ENCODE measurements around the gene CDK8.

The CDK8 gene

GRCh38 chr13:26348966-26349365 is 95.0 kb downstream of the CDK8 start:
- H3K36me3 Mint-ChIP-seq (ENCODE audit: low read depth) = peaks cover 41% of the 10 kb centered on the region
- H3K4me1 Mint-ChIP-seq (ENCODE audit: low read depth) = no peaks in the 10 kb centered on the region
- no peak for DNase-seq
- no peak overlapping the region for H3K27ac Mint-ChIP-seq
- H3K27me3 Mint-ChIP-seq = no peaks in the 10 kb centered on the region
- H3K4me3 Mint-ChIP-seq = no peak overlapping the region
- no peaks in the 10 kb centered on the region for H3K9me3 Mint-ChIP-seq

- H3K4me3 Mint-ChIP-seq = no peak overlapping the region
- H3K4me1 Mint-ChIP-seq (ENCODE audit: low read depth) = no peaks in the 10 kb centered on the region
- H3K9me3 Mint-ChIP-seq = no peaks in the 10 kb centered on the region
- no peaks in the 10 kb centered on the region for H3K27me3 Mint-ChIP-seq
- DNase-seq = no peak
- H3K27ac Mint-ChIP-seq = no peak overlapping the region
- H3K36me3 Mint-ChIP-seq (ENCODE audit: low read depth) = peaks cover 48% of the 10 kb centered on the region
Observed at GRCh38 chr13:26362261-26362660, 108.3 kb downstream of the CDK8 start.

DNA sequence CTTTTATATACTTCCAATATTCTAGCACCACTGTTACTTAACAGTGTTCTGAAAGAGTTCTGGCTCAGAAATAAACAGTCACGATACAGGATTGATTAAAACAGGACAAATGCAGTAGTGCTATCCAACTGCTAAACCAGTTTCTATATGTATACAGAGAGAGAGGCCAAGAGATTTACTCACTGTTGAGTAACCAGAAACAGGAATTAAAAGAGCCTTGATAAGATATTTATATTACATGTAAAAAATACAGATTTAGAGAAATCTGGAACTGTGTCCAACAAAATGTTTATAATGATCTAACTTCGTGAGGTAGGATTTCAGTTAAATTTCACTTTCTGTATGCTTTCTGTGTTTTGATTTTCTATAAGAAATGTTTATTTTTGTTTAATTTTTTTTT is 116.6 kb downstream of the CDK8 start:
- Mint-ChIP-seq H3K27me3 (no peaks in the 10 kb centered on the region), H3K4me1 (ENCODE audit: low read depth) (peaks cover 12% of the 10 kb centered on the region), H3K27ac (no peak overlapping the region), H3K4me3 (no peak overlapping the region), H3K36me3 (ENCODE audit: low read depth) (peaks cover 16% of the 10 kb centered on the region), H3K9me3 (no peaks in the 10 kb centered on the region)
- DNase-seq = no peak

DNA sequence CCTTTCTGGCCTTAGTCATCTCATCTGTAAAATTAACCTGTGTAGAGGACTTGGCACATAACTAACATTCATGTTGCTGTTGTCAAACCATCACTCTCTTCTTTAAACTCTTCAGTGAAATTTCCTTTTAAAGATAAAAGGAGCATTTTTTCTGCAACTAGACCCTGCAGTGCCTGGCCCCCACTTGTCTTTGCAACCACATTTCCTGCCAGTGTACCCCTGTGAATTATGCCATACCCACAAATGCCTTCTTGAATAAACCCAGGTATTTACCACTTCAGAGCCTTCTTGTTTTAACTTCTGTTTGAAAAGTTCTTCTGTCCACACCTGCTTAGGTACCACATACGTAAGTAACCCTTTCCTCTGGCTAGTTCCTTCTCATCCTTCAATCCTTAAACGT is 118.8 kb downstream of the CDK8 start:
- Mint-ChIP-seq H3K27me3 (no peaks in the 10 kb centered on the region), H3K36me3 (ENCODE audit: low read depth) (peaks cover 8% of the 10 kb centered on the region), H3K27ac (no peak overlapping the region), H3K9me3 (no peaks in the 10 kb centered on the region), H3K4me3 (no peak overlapping the region), H3K4me1 (ENCODE audit: low read depth) (peaks cover 12% of the 10 kb centered on the region)
- no peak for DNase-seq

DNA sequence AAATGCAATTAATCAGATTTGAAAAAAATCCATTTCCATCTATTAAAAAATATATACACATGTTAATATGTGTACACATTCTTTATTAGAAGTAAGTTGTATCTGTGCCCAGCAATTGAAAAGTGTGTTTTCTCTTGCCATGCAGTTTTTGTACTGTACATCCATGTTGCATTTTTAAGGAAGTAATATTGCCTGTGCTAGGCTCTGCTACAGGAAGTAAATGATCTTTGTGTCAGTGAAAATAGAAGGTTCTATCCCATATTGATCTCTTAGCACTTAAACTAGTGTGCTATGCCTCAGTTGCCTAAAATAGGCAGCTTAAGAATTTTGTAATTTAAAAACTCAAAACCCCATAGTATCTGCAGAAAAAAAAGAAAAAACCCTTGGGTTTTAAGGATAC is 122.5 kb downstream of the CDK8 start:
- Mint-ChIP-seq H3K4me3 (no peak overlapping the region), H3K27ac (no peak overlapping the region), H3K36me3 (ENCODE audit: low read depth) (no peaks in the 10 kb centered on the region), H3K9me3 (no peaks in the 10 kb centered on the region), H3K27me3 (no peaks in the 10 kb centered on the region), H3K4me1 (ENCODE audit: low read depth) (peaks cover 18% of the 10 kb centered on the region)
- DNase-seq = no peak

- Mint-ChIP-seq H3K27me3 (no peaks in the 10 kb centered on the region), H3K9me3 (no peaks in the 10 kb centered on the region), H3K27ac (no peak overlapping the region), H3K4me1 (ENCODE audit: low read depth) (peaks cover 23% of the 10 kb centered on the region), H3K36me3 (ENCODE audit: low read depth) (no peaks in the 10 kb centered on the region), H3K4me3 (no peak overlapping the region)
- no peak for DNase-seq
Observed at GRCh38 chr13:26377038-26377437, 123.1 kb downstream of the CDK8 start.

DNA sequence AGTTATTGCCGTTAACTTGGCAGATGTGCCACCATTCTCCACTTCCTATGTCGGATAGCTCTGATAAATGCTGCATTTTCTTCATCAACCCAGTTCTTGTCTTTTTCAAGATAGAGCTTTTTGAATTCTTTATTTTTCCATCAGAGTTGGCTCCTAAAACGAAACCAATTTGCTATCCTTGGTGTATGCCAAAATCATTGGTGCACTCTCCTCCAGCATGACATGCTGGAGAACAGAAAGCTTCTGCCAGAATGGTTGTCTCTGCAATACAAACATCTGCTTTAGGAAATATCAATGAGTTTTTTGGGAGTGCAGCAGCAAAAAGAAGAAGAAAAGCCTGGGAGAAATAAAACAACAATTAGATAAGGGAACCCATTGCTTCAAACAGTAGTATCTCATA is 124.2 kb downstream of the CDK8 start:
- peaks cover 5% of the 10 kb centered on the region for H3K36me3 Mint-ChIP-seq (ENCODE audit: low read depth)
- H3K4me1 Mint-ChIP-seq (ENCODE audit: low read depth) = peaks cover 18% of the 10 kb centered on the region
- no peak overlapping the region for H3K4me3 Mint-ChIP-seq
- H3K27ac Mint-ChIP-seq = no peak overlapping the region
- DNase-seq = no peak
- H3K27me3 Mint-ChIP-seq = no peaks in the 10 kb centered on the region
- H3K9me3 Mint-ChIP-seq = no peaks in the 10 kb centered on the region

GRCh38 chr13:26379831-26380230 is 125.9 kb downstream of the CDK8 start:
- no peak for DNase-seq
- H3K9me3 Mint-ChIP-seq = no peaks in the 10 kb centered on the region
- peaks cover 17% of the 10 kb centered on the region for H3K4me1 Mint-ChIP-seq (ENCODE audit: low read depth)
- H3K4me3 Mint-ChIP-seq = no peak overlapping the region
- H3K36me3 Mint-ChIP-seq (ENCODE audit: low read depth) = peaks cover 16% of the 10 kb centered on the region
- H3K27me3 Mint-ChIP-seq = no peaks in the 10 kb centered on the region
- H3K27ac Mint-ChIP-seq = no peak overlapping the region

DNA sequence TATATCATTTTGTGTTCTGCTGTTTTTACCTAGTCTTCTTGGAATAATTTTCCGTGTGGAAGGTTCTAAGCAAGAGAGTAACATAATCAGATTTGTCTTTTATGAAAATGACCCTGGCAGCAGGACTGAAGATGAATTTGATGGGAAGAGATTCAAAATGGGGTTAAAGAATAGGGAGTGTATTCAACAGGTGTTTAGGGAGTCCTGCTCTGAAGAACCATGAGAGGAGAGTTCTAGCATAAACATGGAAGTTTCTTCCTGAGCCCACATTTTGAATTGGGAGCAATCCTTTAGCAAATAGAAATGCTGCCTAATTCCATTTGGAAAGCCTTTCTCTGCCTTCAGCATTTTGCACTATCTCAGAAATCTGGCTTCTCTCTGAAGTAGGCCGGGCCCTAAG is 127.0 kb downstream of the CDK8 start:
- no peaks in the 10 kb centered on the region for H3K27me3 Mint-ChIP-seq
- peaks cover 17% of the 10 kb centered on the region for H3K4me1 Mint-ChIP-seq (ENCODE audit: low read depth)
- no peak for DNase-seq
- no peak overlapping the region for H3K4me3 Mint-ChIP-seq
- H3K27ac Mint-ChIP-seq = no peak overlapping the region
- H3K36me3 Mint-ChIP-seq (ENCODE audit: low read depth) = peaks cover 20% of the 10 kb centered on the region
- H3K9me3 Mint-ChIP-seq = no peaks in the 10 kb centered on the region

DNA sequence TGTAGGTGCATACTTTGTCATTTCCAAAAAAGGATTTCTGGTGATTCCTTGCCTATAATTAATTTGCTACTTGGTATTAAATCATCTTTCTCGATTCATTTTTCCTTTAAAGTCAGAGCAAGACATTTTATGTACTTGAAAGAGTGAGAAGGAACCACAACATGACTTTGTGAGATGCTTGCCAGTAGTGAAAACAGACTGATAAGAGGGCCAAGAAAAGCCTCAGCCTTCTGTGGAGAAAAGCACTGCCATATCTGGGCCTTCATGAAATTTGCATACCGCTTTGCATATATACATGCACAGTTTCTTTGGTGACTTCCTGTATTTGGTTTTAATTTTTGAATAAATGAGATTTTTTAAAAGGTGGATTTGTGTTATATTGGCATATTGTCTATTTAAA is 128.4 kb downstream of the CDK8 start:
- Mint-ChIP-seq H3K36me3 (ENCODE audit: low read depth) (peaks cover 34% of the 10 kb centered on the region), H3K4me3 (no peak overlapping the region), H3K4me1 (ENCODE audit: low read depth) (peaks cover 17% of the 10 kb centered on the region), H3K27ac (no peak overlapping the region), H3K27me3 (no peaks in the 10 kb centered on the region), H3K9me3 (no peaks in the 10 kb centered on the region)
- no peak for DNase-seq

DNA sequence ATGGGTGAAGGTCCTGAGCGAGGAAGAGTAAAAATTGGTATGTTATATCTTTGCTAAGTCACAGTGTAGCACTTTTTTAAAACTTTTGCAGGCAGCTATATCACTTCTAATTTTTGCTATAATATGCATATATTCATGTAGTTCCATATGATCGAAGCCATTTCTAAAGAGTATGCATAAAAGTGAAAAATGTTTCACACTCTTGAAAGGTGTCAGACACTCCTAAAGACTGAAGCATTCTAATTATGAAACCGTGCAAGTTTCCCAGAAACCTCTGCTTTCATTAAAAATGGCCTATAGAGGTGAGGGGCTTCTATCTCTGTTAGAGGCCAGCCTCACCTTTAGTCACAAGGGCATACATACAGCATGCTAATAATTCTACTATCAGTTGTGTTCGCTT is 128.9 kb downstream of the CDK8 start:
- peaks cover 17% of the 10 kb centered on the region for H3K4me1 Mint-ChIP-seq (ENCODE audit: low read depth)
- H3K9me3 Mint-ChIP-seq = no peaks in the 10 kb centered on the region
- H3K4me3 Mint-ChIP-seq = no peak overlapping the region
- no peaks in the 10 kb centered on the region for H3K27me3 Mint-ChIP-seq
- H3K27ac Mint-ChIP-seq = no peak overlapping the region
- no peak for DNase-seq
- peaks cover 38% of the 10 kb centered on the region for H3K36me3 Mint-ChIP-seq (ENCODE audit: low read depth)

DNA sequence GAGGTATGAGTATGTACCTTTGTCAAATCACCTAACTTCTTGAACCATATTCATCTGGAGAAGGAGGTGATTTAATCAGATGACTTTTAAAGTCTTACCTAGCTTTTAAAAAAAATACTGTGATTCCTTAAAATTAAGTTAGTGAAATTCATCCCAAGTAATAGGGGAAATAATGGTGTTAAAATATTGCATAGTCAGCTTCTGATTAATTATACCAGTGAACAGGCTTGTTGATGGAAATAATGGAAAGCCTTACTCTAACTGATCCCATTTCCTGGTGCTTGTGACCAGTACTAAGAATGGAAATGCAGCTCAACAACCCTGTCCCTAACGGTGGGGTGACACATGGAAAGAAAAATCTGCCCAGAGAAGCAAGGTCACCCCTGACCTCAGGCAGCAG is 130.7 kb downstream of the CDK8 start:
- no peak for DNase-seq
- Mint-ChIP-seq H3K4me3 (no peak overlapping the region), H3K27me3 (no peaks in the 10 kb centered on the region), H3K4me1 (ENCODE audit: low read depth) (peaks cover 17% of the 10 kb centered on the region), H3K27ac (no peak overlapping the region), H3K36me3 (ENCODE audit: low read depth) (peaks cover 52% of the 10 kb centered on the region), H3K9me3 (no peaks in the 10 kb centered on the region)

DNA sequence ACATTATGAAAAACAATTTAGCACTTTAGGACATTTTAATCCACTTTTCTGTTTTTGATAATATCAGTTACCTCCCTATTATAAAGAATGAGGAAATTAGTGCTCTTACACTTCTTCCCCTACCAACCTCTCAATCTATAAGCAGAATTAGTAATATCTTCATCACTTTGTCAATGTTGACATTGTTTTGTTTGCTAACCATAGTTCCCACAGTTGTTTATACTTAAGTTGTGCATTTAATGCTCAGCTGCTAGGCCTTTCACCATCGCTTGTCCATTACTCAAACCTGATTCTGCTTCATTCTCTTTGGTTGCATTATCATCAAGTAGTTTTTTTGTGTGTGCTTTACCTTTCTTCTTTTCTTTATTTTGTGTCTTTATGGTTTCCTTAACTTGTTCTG is 132.1 kb downstream of the CDK8 start:
- Mint-ChIP-seq H3K9me3 (no peaks in the 10 kb centered on the region), H3K4me1 (ENCODE audit: low read depth) (peaks cover 14% of the 10 kb centered on the region), H3K27ac (no peak overlapping the region)

DNA sequence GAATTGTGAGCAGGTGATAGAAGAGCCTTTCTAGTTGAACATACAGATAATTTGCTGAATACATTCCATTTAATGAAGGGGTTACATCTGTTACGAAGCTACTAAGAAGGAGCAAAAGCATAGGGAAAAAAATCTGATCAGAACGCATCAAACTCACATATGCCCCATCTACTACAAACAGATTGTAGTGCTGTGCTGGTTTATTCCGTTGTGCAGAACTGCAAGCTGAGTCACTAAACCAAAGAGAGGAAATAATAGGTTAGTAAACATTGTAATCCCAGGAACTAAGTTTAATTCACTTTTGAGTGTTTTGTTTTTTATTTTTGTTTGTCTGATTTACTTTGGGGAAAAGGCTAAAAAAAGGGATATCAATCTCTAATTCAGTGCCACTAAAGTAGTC is 136.3 kb downstream of the CDK8 start:
- Mint-ChIP-seq H3K9me3 (no peaks in the 10 kb centered on the region), H3K4me1 (ENCODE audit: low read depth) (peaks cover 3% of the 10 kb centered on the region), H3K27ac (no peak overlapping the region), H3K4me3 (no peak overlapping the region), H3K36me3 (ENCODE audit: low read depth) (peaks cover 57% of the 10 kb centered on the region), H3K27me3 (no peaks in the 10 kb centered on the region)
- no peak for DNase-seq

More for the DNA sequence above, 132.1 kb downstream of the CDK8 start:
- Mint-ChIP-seq H3K36me3 (ENCODE audit: low read depth) (peaks cover 64% of the 10 kb centered on the region), H3K27me3 (no peaks in the 10 kb centered on the region), H3K4me3 (no peak overlapping the region)
- no peak for DNase-seq

DNA sequence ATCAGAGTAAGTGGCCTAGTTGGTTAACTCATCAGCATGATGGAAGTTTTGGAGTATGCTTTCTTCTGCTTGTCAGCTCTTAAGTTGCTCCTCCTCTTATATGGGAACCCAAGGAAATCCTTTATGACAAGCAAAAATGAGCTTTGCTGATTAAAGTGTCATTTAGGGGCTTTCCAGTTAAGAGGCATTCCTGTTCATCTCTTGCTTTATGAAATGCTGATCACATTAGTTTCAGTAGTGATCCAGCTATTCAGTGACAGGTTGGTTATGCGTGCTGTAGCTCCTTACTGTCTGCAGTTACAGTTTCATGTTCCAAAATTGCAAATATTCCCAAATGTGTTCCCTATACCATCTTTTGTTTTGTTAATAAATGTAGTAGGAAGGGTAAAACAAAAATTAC is 146.6 kb downstream of the CDK8 start:
- H3K9me3 Mint-ChIP-seq = no peaks in the 10 kb centered on the region

DNA sequence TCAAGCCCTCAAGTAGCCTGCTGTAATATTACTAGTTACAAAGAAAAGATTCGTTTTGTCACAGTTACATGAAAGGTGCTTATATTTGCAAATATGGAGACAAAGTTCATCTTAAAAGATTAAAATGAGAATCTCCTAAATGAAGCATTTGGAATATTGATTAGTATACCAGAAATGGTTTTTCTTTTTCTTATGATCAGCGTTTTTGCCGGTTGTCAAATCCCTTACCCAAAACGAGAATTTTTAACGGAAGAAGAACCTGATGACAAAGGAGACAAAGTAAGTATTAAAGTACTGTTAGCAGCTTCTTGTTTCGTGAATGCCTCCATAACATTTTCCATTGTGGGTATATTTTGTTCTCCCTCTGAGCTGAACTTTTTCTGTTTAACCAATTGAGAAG is 147.1 kb downstream of the CDK8 start:
- Mint-ChIP-seq H3K27ac (no peak overlapping the region), H3K4me3 (no peak overlapping the region), H3K27me3 (no peaks in the 10 kb centered on the region), H3K9me3 (no peaks in the 10 kb centered on the region), H3K36me3 (ENCODE audit: low read depth) (peaks cover 78% of the 10 kb centered on the region), H3K4me1 (ENCODE audit: low read depth) (no peaks in the 10 kb centered on the region)
- no peak for DNase-seq

More for the DNA sequence above, 146.6 kb downstream of the CDK8 start:
- Mint-ChIP-seq H3K27ac (no peak overlapping the region), H3K4me1 (ENCODE audit: low read depth) (no peaks in the 10 kb centered on the region), H3K36me3 (ENCODE audit: low read depth) (peaks cover 74% of the 10 kb centered on the region), H3K27me3 (no peaks in the 10 kb centered on the region), H3K4me3 (no peak overlapping the region)
- no peak for DNase-seq

All from activated T-cell treated with anti-CD3 and anti-CD28 coated beads, Interleukin-2, amount 50 U/mL, for 24 hours (primary cell).